Fibroblast of villous mesenchyme (primary cell): ENCODE data around the gene C17orf58. TPM values are rescaled to one million over a fixed set of nuclear protein-coding genes. Genes with fewer than 3 reads are reported as not detected.
"Not testable (repeated sequence)": the region's sequence is repeated elsewhere in the genome, so short reads cannot be mapped to it uniquely, and the experiment has no call there.

Experiments
- DNase-seq: peaks from one replicate; pipeline ENCODE4 v3.0.0-alpha.2; 2010; ENCODE audit warnings: low read depth
- H3K4me3 ChIP-seq: 2 replicates; pipeline ENCODE4 v1.5.1; 2011; ENCODE audit warnings: low read depth, mild to moderate bottlenecking, low read length
- total RNA-seq: library from RNA; depleted of rRNA; stranded (reverse); fragments of >200 nt; gene quantifications from 2 replicates; pipeline ENCODE4 v1.2.3, GENCODE V29; 2012
- TF ChIP-seq, protein P1 (sequence below): IDR thresholded peaks from 2 replicates; pipeline ENCODE4 v1.5.1; 2012; ENCODE audit warnings: low read depth, mild to moderate bottlenecking, low read length; ENCODE audit not compliant: insufficient read depth

Gene C17orf58
- total RNA-seq, 1 donor = 12.5 TPM

DNA sequence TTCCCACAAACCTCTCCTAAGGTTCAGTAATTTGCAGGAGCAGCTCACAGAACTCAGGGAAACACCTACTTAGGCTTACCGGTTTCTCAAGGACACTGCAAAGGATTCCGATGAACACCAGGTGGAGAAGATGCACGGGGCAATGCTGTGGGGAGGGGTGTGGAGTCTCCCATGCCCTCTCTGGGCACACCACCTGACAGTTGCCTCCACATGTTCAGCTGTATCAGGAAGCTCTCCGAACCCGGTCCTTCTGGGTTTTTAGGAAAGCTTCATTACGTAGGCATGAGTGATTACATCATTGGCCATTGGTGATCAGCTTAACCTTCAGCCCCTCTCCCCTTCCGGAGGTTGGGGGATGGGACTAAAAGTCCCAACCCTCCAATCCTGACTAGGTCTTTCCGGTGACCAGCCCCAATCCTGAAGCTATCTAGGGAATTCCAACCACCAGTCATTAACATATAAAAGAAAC, 21.6 kb downstream of the C17orf58 start:
- TF ChIP-seq, protein P1, sequence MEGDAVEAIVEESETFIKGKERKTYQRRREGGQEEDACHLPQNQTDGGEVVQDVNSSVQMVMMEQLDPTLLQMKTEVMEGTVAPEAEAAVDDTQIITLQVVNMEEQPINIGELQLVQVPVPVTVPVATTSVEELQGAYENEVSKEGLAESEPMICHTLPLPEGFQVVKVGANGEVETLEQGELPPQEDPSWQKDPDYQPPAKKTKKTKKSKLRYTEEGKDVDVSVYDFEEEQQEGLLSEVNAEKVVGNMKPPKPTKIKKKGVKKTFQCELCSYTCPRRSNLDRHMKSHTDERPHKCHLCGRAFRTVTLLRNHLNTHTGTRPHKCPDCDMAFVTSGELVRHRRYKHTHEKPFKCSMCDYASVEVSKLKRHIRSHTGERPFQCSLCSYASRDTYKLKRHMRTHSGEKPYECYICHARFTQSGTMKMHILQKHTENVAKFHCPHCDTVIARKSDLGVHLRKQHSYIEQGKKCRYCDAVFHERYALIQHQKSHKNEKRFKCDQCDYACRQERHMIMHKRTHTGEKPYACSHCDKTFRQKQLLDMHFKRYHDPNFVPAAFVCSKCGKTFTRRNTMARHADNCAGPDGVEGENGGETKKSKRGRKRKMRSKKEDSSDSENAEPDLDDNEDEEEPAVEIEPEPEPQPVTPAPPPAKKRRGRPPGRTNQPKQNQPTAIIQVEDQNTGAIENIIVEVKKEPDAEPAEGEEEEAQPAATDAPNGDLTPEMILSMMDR = no peak
- no peak for DNase-seq
- no peak overlapping the region for H3K4me3 ChIP-seq

DNA sequence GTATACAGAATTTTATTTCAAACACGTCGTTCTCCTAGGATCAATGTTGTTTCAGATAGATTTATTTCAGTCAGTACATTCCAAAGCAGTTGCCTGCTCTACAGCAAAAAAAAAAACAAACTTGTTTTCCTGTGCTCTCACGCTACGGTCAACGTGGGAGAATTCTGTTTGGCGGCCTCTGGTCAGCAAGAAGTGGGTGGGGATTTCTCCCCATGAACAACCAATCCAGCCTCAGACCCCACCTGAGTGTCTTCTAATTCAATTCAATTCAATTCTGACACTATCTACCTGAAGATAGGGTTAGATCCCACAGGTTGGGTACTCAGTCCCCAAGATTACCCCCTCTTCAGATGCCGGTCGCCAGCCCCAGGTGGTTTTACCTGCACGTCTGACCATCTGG, 22.1 kb downstream of the C17orf58 start:
- TF ChIP-seq, protein P1 = no peak
- DNase-seq = peak; percentile 60
- no peak overlapping the region for H3K4me3 ChIP-seq

DNA sequence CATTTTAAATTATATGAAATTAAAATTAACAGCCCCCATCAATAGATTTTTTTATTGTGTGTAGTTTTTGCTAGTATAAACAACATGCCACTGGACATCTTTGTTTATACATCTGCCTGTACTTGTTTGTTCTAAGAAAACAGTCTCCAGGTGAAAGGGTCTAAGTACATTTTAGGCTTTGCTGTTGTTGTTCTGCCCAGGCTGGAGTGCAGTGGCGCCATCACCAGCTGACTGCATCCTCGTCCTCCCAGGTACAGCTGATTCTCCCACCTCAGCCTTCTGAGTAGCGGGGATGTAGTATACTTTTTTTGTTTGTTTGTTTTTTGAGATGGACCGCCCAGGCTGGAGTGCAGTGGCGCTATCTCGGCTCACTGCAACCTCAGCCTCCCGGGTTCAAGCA, 25.5 kb downstream of the C17orf58 start:
- TF ChIP-seq, protein P1 = no peak
- H3K4me3 ChIP-seq = no peak overlapping the region
- no peak for DNase-seq

DNA sequence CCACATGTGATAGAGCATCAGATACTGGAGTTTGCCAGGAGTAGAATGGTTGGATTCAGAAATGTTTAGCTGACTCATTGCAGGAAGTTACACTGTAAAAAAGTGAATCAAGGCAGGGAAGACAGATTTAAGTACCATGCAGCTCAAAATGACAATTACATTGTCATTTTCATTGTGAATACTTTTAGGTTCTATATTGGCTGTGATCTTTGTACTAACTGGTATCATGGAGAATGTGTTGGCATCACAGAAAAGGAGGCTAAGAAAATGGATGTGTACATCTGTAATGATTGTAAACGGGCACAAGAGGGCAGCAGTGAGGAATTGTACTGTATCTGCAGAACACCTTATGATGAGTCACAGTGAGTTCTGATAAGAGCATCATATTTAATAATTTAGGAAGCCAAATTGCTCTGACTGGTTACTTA, 33.1 kb downstream of the C17orf58 start:
- TF ChIP-seq, protein P1 = peak; percentile 57
- not testable (repeated sequence) for H3K4me3 ChIP-seq
- DNase-seq = peak; percentile 73

DNA sequence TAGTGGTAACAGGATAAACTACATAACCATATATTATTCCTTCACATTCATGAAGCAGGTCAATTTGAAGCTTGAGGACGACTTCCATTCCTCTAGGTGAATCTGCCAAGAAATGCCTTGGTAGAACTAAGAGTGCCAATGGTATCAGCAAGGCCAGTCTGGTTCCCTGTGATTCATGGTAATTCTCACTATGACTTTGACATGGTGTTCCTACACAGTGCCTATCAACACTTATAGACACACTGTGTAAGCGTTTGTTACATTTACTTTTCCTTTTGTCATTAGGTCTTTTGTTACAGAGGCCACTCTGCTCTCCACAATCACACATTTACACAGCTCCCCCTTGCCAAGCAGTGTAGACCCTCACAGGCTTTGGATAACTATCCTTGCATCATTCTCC, 34.1 kb downstream of the C17orf58 start:
- H3K4me3 ChIP-seq, DNase-seq: not testable (repeated sequence)

DNA sequence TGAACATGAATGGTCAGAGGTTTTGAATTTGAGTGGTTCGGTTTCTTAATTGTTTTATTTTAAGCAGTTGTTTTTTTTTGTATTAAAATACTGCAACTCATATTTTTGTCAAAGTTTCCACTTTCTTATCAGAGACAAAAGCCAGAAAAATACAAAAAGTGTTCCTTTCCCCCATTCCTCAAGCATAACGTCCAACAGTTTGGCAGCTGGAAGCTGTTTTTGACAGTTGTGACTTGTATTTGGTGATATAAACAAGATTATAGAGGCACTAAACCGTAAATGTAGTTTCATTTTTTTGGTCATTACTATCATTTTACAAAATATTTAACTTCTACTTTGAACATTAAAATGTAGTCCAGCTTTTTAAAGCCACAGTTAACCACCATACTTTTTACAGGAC, 36.0 kb downstream of the C17orf58 start:
- not testable (repeated sequence) for H3K4me3 ChIP-seq, DNase-seq

DNA sequence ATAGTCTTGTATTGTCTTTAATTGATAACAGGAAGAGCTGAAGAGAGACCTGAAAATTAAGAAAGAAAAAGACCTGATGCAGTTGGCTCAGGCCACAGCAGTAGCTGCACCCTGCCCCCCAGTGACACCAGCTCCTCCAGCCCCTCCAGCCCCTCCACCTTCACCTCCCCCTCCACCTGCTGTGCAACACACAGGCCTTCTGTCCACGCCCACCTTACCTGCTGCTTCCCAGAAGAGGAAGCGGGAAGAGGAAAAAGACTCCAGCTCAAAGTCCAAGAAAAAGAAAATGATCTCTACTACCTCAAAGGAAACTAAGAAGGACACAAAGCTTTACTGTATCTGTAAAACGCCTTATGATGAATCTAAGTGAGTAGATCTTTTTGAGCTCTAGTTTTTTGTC, 36.8 kb downstream of the C17orf58 start:
- TF ChIP-seq, protein P1 = no peak
- H3K4me3 ChIP-seq = no peak overlapping the region
- DNase-seq = no peak

DNA sequence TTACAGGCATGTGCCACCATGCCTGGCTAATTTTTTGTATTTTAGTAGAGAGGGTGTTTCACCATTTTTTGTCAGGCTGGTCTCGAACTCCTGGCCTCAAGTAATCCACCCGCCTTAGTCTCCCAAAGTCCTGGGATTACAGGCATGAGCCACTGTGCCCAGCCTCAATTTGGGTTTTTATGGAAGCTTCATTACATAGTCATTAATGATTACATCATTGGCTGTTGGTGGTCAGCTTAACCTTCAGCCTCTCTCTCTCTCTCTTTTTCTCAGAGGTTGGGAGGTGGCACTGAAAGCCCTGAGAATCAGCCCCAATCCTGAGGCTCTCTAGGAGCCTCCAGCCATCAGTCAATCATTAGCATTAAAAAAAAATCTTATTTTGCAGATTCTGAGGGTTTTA, 45.3 kb downstream of the C17orf58 start:
- DNase-seq = no peak
- TF ChIP-seq, protein P1 = no peak

More for the DNA sequence above, 45.3 kb downstream of the C17orf58 start:
- no peak overlapping the region for H3K4me3 ChIP-seq
